Panc1 (cell line): ENCODE data around the gene GABRD.

Experiments used
- POLR2AphosphoS5 ChIP-seq: IDR thresholded peaks from 2 replicates; pipeline ENCODE4 v1.6.1; 2012; ENCODE audit warnings: mild to moderate bottlenecking, low read depth, low read length, moderate library complexity
- TF ChIP-seq, protein P1 (sequence below): fragments of 450-650 bp; IDR thresholded peaks from 2 replicates; pipeline ENCODE4 v1.5.1; 2017; ENCODE audit warnings: mild to moderate bottlenecking
- TF ChIP-seq, protein P2 (sequence below), 2 experiments: IDR thresholded peaks; 2 replicates each; pipeline ENCODE4 v1.6.1; 2011 to 2012; ENCODE audit warnings: low read depth in 2 of 2, control low read depth in 1 of 2, low read length in 1 of 2, mild to moderate bottlenecking in 1 of 2, moderate library complexity in 1 of 2; ENCODE audit not compliant: insufficient read depth in 1 of 2

GRCh38 chr1:2076826-2077225 lies 57.7 kb downstream of the GABRD start:
- TF ChIP-seq, protein P1, sequence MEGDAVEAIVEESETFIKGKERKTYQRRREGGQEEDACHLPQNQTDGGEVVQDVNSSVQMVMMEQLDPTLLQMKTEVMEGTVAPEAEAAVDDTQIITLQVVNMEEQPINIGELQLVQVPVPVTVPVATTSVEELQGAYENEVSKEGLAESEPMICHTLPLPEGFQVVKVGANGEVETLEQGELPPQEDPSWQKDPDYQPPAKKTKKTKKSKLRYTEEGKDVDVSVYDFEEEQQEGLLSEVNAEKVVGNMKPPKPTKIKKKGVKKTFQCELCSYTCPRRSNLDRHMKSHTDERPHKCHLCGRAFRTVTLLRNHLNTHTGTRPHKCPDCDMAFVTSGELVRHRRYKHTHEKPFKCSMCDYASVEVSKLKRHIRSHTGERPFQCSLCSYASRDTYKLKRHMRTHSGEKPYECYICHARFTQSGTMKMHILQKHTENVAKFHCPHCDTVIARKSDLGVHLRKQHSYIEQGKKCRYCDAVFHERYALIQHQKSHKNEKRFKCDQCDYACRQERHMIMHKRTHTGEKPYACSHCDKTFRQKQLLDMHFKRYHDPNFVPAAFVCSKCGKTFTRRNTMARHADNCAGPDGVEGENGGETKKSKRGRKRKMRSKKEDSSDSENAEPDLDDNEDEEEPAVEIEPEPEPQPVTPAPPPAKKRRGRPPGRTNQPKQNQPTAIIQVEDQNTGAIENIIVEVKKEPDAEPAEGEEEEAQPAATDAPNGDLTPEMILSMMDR = no peak
- no peak for TF ChIP-seq POLR2AphosphoS5
- TF ChIP-seq, protein P2, sequence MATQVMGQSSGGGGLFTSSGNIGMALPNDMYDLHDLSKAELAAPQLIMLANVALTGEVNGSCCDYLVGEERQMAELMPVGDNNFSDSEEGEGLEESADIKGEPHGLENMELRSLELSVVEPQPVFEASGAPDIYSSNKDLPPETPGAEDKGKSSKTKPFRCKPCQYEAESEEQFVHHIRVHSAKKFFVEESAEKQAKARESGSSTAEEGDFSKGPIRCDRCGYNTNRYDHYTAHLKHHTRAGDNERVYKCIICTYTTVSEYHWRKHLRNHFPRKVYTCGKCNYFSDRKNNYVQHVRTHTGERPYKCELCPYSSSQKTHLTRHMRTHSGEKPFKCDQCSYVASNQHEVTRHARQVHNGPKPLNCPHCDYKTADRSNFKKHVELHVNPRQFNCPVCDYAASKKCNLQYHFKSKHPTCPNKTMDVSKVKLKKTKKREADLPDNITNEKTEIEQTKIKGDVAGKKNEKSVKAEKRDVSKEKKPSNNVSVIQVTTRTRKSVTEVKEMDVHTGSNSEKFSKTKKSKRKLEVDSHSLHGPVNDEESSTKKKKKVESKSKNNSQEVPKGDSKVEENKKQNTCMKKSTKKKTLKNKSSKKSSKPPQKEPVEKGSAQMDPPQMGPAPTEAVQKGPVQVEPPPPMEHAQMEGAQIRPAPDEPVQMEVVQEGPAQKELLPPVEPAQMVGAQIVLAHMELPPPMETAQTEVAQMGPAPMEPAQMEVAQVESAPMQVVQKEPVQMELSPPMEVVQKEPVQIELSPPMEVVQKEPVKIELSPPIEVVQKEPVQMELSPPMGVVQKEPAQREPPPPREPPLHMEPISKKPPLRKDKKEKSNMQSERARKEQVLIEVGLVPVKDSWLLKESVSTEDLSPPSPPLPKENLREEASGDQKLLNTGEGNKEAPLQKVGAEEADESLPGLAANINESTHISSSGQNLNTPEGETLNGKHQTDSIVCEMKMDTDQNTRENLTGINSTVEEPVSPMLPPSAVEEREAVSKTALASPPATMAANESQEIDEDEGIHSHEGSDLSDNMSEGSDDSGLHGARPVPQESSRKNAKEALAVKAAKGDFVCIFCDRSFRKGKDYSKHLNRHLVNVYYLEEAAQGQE (IDR thresholded peaks at IDR 0.05; ENCODE audit: insufficient read depth in 1 of 2, low read depth in 2 of 2, low read length in 1 of 2) = no peak
